ENCODE results near the gene HOXB8. TPM values are rescaled to one million over a fixed set of nuclear protein-coding genes. Genes with fewer than 3 reads are reported as not detected.

HOXB8 gene
- total RNA-seq, 1 experiment from 2014 or later = 45.9 TPM

DNA sequence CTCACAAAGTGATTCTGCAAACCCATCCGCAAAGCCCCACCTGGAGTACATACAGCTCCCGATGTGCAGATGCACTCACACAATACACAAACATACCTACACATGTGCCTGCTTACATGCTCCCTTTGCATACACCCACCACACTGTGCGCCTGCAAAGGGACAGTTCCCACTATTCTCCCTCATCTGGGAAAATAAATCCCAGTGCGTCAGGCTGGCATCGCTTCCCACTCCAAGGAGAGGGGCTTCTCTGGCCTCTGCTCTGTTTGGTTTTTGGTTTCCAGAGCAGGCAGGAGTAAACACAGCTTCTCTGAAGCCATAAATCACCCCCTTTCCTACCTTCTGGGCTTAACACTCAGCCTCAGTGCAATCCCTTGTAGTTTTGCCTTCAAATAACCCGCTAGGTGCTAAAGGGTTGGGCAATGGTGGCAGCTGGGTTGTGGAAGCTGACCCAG lies 51.7 kb downstream of the HOXB8 start:
- Histone ChIP-seq H3K4me3 (ENCODE audit: low read depth in 2 of 2, low read length in 2 of 2) (peak overlapping the region; percentile 16 to 36; a peak in 3 of 4 replicates), H3K4me1 (ENCODE audit: control insufficient read depth, insufficient read depth, low read length) (peaks cover 95% of the 10 kb centered on the region), H3K27ac (ENCODE audit: low read length) (peak overlapping the region; percentile 97), H3K9me3 (ENCODE audit: control insufficient read depth, insufficient read depth, low read depth, low read length) (no peaks in the 10 kb centered on the region), H3K36me3 (ENCODE audit: control insufficient read depth, insufficient read depth, low read length) (peaks cover 4% of the 10 kb centered on the region; the same call in 1 of the 2 replicates), H3K27me3 (ENCODE audit: control insufficient read depth, insufficient read depth, low read length) (no peaks in the 10 kb centered on the region)
- ATAC-seq (peak; percentile 10; the same call in 1 of the 2 replicates), DNase-seq (ENCODE audit: low read depth, low spot score) (no peak)
- in situ Hi-C loops (cut with HindIII; ENCODE audit: low pct_unique_long_range_greater_than_20kb, low sequenced_read_pairs) = no loop called here
- ChIA-PET CTCF (interaction anchor here (0.5 to 0.7 kb wide), 3 partner anchors 11 to 20 kb away, joined by 3 to 4 read pairs (median 3); no protein-coding TSS in a partner anchor), POLR2A (no interaction called here)
- peak; percentile 31 for TF ChIP-seq POLR2AphosphoS5 (IDR thresholded peaks at IDR 0.05; ENCODE audit: low read depth, low read length)
- TF ChIP-seq, protein P1, sequence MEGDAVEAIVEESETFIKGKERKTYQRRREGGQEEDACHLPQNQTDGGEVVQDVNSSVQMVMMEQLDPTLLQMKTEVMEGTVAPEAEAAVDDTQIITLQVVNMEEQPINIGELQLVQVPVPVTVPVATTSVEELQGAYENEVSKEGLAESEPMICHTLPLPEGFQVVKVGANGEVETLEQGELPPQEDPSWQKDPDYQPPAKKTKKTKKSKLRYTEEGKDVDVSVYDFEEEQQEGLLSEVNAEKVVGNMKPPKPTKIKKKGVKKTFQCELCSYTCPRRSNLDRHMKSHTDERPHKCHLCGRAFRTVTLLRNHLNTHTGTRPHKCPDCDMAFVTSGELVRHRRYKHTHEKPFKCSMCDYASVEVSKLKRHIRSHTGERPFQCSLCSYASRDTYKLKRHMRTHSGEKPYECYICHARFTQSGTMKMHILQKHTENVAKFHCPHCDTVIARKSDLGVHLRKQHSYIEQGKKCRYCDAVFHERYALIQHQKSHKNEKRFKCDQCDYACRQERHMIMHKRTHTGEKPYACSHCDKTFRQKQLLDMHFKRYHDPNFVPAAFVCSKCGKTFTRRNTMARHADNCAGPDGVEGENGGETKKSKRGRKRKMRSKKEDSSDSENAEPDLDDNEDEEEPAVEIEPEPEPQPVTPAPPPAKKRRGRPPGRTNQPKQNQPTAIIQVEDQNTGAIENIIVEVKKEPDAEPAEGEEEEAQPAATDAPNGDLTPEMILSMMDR (IDR thresholded peaks at IDR 0.05) = no peak
- intact Hi-C loops (cut with micrococcal nuclease; ENCODE audit: unreplicated experiment) = no loop called here
- BruUV-seq (replicated peaks) = no TSS peak

DNA sequence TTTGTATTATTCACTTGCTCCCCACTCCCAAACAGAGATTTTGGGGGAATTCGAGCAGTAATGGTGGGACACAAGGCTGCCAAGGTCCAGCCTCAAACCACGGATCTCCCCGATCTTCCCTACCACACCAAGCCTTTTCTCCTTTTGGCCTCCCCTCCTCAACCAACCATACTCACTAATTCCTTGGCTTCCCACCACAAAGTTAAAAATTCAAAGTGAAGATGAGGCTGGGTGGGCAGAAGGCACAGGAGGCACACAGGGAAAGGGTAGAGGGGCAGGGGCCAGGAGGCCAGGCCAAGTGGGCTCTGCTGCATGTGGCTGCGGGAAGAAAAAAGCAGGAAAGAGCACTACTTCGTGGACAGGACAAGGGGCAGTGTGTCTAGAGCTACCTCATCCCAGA lies 52.2 kb downstream of the HOXB8 start:
- peak overlapping the region; percentile 16 to 36; a peak in 3 of 4 replicates for H3K4me3 ChIP-seq (ENCODE audit: low read depth in 2 of 2, low read length in 2 of 2)
- intact Hi-C loops (cut with micrococcal nuclease; ENCODE audit: unreplicated experiment) (no loop called here), in situ Hi-C loops (cut with HindIII; ENCODE audit: low pct_unique_long_range_greater_than_20kb, low sequenced_read_pairs) (no loop called here)
- peaks cover 4% of the 10 kb centered on the region; the same call in 1 of the 2 replicates for H3K36me3 ChIP-seq (ENCODE audit: control insufficient read depth, insufficient read depth, low read length)
- BruUV-seq (replicated peaks) = no TSS peak
- CTCF ChIA-PET = interaction anchor here (0.5 to 0.6 kb wide), 2 partner anchors 11 to 268 kb away, joined by 3 to 4 read pairs; no protein-coding TSS in a partner anchor
- H3K27me3 ChIP-seq (ENCODE audit: control insufficient read depth, insufficient read depth, low read length) = no peaks in the 10 kb centered on the region
- no peak for TF ChIP-seq SIN3A (IDR thresholded peaks at IDR 0.05; ENCODE audit: borderline replicate concordance, insufficient read depth, low read depth, low read length)
- no peak for TF ChIP-seq POLR2AphosphoS5 (IDR thresholded peaks at IDR 0.05; ENCODE audit: low read depth, low read length)
- TF ChIP-seq, protein P1 (IDR thresholded peaks at IDR 0.05) = no peak
- TF ChIP-seq, protein P2, sequence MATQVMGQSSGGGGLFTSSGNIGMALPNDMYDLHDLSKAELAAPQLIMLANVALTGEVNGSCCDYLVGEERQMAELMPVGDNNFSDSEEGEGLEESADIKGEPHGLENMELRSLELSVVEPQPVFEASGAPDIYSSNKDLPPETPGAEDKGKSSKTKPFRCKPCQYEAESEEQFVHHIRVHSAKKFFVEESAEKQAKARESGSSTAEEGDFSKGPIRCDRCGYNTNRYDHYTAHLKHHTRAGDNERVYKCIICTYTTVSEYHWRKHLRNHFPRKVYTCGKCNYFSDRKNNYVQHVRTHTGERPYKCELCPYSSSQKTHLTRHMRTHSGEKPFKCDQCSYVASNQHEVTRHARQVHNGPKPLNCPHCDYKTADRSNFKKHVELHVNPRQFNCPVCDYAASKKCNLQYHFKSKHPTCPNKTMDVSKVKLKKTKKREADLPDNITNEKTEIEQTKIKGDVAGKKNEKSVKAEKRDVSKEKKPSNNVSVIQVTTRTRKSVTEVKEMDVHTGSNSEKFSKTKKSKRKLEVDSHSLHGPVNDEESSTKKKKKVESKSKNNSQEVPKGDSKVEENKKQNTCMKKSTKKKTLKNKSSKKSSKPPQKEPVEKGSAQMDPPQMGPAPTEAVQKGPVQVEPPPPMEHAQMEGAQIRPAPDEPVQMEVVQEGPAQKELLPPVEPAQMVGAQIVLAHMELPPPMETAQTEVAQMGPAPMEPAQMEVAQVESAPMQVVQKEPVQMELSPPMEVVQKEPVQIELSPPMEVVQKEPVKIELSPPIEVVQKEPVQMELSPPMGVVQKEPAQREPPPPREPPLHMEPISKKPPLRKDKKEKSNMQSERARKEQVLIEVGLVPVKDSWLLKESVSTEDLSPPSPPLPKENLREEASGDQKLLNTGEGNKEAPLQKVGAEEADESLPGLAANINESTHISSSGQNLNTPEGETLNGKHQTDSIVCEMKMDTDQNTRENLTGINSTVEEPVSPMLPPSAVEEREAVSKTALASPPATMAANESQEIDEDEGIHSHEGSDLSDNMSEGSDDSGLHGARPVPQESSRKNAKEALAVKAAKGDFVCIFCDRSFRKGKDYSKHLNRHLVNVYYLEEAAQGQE (IDR thresholded peaks at IDR 0.05; ENCODE audit: insufficient read depth in 1 of 2, low read depth in 2 of 2, low read length in 1 of 2) = no peak
- TF ChIP-seq TCF7L2 (IDR thresholded peaks at IDR 0.05; ENCODE audit: low read depth, low read length) = no peak
- no peaks in the 10 kb centered on the region for H3K9me3 ChIP-seq (ENCODE audit: control insufficient read depth, insufficient read depth, low read depth, low read length)
- POLR2A ChIA-PET = interaction anchor here (0.5 kb wide), 1 partner anchor 494 kb away, joined by 7 read pairs; no protein-coding TSS in a partner anchor
- H3K27ac ChIP-seq (ENCODE audit: low read length) = peak overlapping the region; percentile 97
- DNase-seq (ENCODE audit: low read depth, low spot score) = no peak
- 0 out of 2 replicates have a peak, but pooled peaks have one; percentile 0 for ATAC-seq
- peaks cover 95% of the 10 kb centered on the region for H3K4me1 ChIP-seq (ENCODE audit: control insufficient read depth, insufficient read depth, low read length)

Small RNA genes within 50 kb of the gene (microRNA-seq; reads per million reads assigned to microRNA genes)
- gene MIR196A1 (ENCODE audit: unreplicated experiment) = 133 reads per million, percentile 58 among the genes with 10 or more reads in this experiment

Other genes with a start within 250 kb of the HOXB8 start
- 0.90 TPM for gene SKAP1, start 185.1 kb downstream of the HOXB8 start, total RNA-seq (2021; ENCODE audit: unreplicated experiment)
- not detected for gene HOXB1, start 84.3 kb downstream of the HOXB8 start, total RNA-seq (2021; ENCODE audit: unreplicated experiment)
- gene HOXB2, start 70.2 kb downstream of the HOXB8 start, total RNA-seq (2021; ENCODE audit: unreplicated experiment) = 70.1 TPM
- gene HOXB4, start 36.9 kb downstream of the HOXB8 start, total RNA-seq (2021; ENCODE audit: unreplicated experiment) = 27.9 TPM
- gene HOXB3, start 25.1 kb downstream of the HOXB8 start, total RNA-seq (2021; ENCODE audit: unreplicated experiment) = 127 TPM
- 67.2 TPM for gene HOXB5, start 21.5 kb downstream of the HOXB8 start, total RNA-seq (2021; ENCODE audit: unreplicated experiment)
- 196 TPM for gene HOXB6, start 10.3 kb downstream of the HOXB8 start, total RNA-seq (2021; ENCODE audit: unreplicated experiment)
- 44.0 TPM for gene HOXB7, start 4.3 kb downstream of the HOXB8 start, total RNA-seq (2021; ENCODE audit: unreplicated experiment)
- gene HOXB9, start 11.1 kb upstream of the HOXB8 start, total RNA-seq (2021; ENCODE audit: unreplicated experiment) = 65.9 TPM
- gene PRAC1, start 107.2 kb upstream of the HOXB8 start, total RNA-seq (2021; ENCODE audit: unreplicated experiment) = not detected
- not detected for gene PRAC2, start 107.9 kb upstream of the HOXB8 start, total RNA-seq (2021; ENCODE audit: unreplicated experiment)
- 8.1 TPM for gene HOXB13, start 113.5 kb upstream of the HOXB8 start, total RNA-seq (2021; ENCODE audit: unreplicated experiment)
- 2.5 TPM for gene TTLL6, start 201.9 kb upstream of the HOXB8 start, total RNA-seq (2021; ENCODE audit: unreplicated experiment)
- 282 TPM for gene CALCOCO2, start 215.7 kb upstream of the HOXB8 start, total RNA-seq (2021; ENCODE audit: unreplicated experiment)